Transverse colon (tissue), 4 donors: Measurements from ENCODE around the gene MMP25. TPM values are rescaled to one million over a fixed set of nuclear protein-coding genes. Genes with fewer than 3 reads are reported as not detected.

Experiments used
- DNase-seq: peaks from one replicate; pipeline ENCODE4 v3.0.0-alpha.2; 2019
- H3K27ac ChIP-seq, 4 donors: fragments of 200-600 bp; sonication (generic); 2 replicates each; pipeline ENCODE4 v1.5.1; 2016 to 2018; ENCODE audit warnings: inconsistent platforms in 4 of 4
- H3K27me3 ChIP-seq: fragments of 200-600 bp; sonication (generic); 2 replicates; pipeline ENCODE4 v1.5.1; 2017; ENCODE audit warnings: inconsistent platforms
- H3K36me3 ChIP-seq, 4 donors: fragments of 200-600 bp; sonication (generic); 2 replicates each; pipeline ENCODE4 v1.5.1; 2017 to 2019; ENCODE audit warnings: inconsistent platforms in 4 of 4
- H3K4me1 ChIP-seq, 4 donors: fragments of 200-600 bp; sonication (generic); 2 replicates each; pipeline ENCODE4 v1.5.1; 2017 to 2020; ENCODE audit warnings: inconsistent platforms in 4 of 4
- H3K4me3 ChIP-seq, 4 donors: fragments of 200-600 bp; sonication (generic); 1 replicate in 1 of 4; 2 replicates in 3 of 4; pipeline versions ENCODE4 v1.5.1 to v1.6.1; 2017 to 2019; ENCODE audit warnings: inconsistent platforms in 4 of 4
- H3K9me3 ChIP-seq, 2 donors: fragments of 200-600 bp; sonication (generic); 2 replicates each; pipeline ENCODE4 v1.5.1; 2017 to 2019; ENCODE audit warnings: inconsistent platforms in 2 of 2
- CTCF ChIP-seq, 5 experiments: fragments of 200-600 bp in 3 of 5; fragments of 450-650 bp in 2 of 5; sonication (generic) in 3 of 5; IDR thresholded peaks; 1 replicate in 2 of 5; 2 replicates in 3 of 5; pipeline ENCODE4 v1.5.1; 2016 to 2017; ENCODE audit warnings: antibody characterized with exemption in 5 of 5, inconsistent platforms in 3 of 5, mild to moderate bottlenecking in 2 of 5, moderate library complexity in 1 of 5
- EP300 ChIP-seq: sonication (generic); formaldehyde crosslinking; IDR thresholded peaks from one replicate; pipeline ENCODE4 v1.6.1; 2017; ENCODE audit warnings: antibody characterized with exemption, low read depth
- POLR2A ChIP-seq: fragments of 450-650 bp; IDR thresholded peaks from one replicate; pipeline ENCODE4 v1.6.1; 2016; ENCODE audit warnings: antibody characterized with exemption, mild to moderate bottlenecking, moderate library complexity
- POLR2AphosphoS5 ChIP-seq, 3 donors: sonication (generic); formaldehyde crosslinking; IDR thresholded peaks; one replicate each; pipeline ENCODE4 v1.6.1; 2016; ENCODE audit warnings: antibody characterized with exemption in 3 of 3
- WGBS, 2 donors: methylation state at CpG; one replicate each; pipeline ENCODE4 v1.1.5; 2018; ENCODE audit warnings: low coverage in 1 of 2; 5-methylcytosine and 5-hydroxymethylcytosine counted together
- in situ Hi-C, 4 donors: fragments of 200-750 bp; cut with MboI; loops; one replicate each; pipeline versions ENCODE4 v1.15.0 to v1.15.1; 2017; ENCODE audit warnings: low sequenced_read_pairs in 3 of 4, low pct_ligation_motif_present in 1 of 4, low pct_unique_long_range_greater_than_20kb in 1 of 4
- intact Hi-C: fragments of 100-400 bp; cut with DNase I; formaldehyde crosslinking; loops from one replicate; pipeline ENCODE4 v1.15.1; 2023; ENCODE audit warnings: low total_unique reads
- total RNA-seq, 4 donors: library from RNA; depleted of rRNA; stranded (reverse); fragments of >200 nt; gene quantifications; one replicate each; pipeline ENCODE4 v1.1.0, GENCODE V29; 2016

The MMP25 gene
- total RNA-seq, 4 donors from 2014 or later, result 1.6 to 9.4 (median 1.8) TPM; not detected in 1

- Histone ChIP-seq H3K36me3 (no peaks in the 10 kb centered on the region), H3K4me3 (no peak overlapping the region), H3K9me3 (no peaks in the 10 kb centered on the region), H3K4me1 (peaks cover 14 to 37% (median 26%) of the 10 kb centered on the region in 4 donors), H3K27me3 (peaks cover 39% of the 10 kb centered on the region), H3K27ac (no peak overlapping the region)
- intact Hi-C loops, result no loop called here
- DNase-seq, result no peak
- no peak for TF ChIP-seq POLR2AphosphoS5 (IDR thresholded peaks at IDR 0.05)
- no peak for TF ChIP-seq CTCF (IDR thresholded peaks at IDR 0.05)
- TF ChIP-seq POLR2A, result no peak
- TF ChIP-seq EP300, result no peak
- in situ Hi-C loops, result no loop called here
- 70% methylated on average over 19 of the region's 20 CpGs; no CpG with 5 or more reads in 1 of the 2 donors for WGBS, 2 donors
Observed at GRCh38 chr16:3017344-3017743, 29.0 kb upstream of the MMP25 start.

- Histone ChIP-seq H3K27me3 (peaks cover 32% of the 10 kb centered on the region), H3K9me3 (no peaks in the 10 kb centered on the region), H3K36me3 (no peaks in the 10 kb centered on the region), H3K4me3 (no peak within 1 kb of the TSS), H3K27ac (no peak within 1 kb of the TSS), H3K4me1 (peaks cover 20 to 38% (median 32%) of the 10 kb centered on the region in 4 donors)
- intact Hi-C loops, result no loop called here
- in situ Hi-C loops, result no loop called here
- 20% methylated on average over 32 of the region's 52 CpGs; no CpG with 5 or more reads in 1 of the 2 donors for WGBS, 2 donors
- peak; percentile 32 for DNase-seq
- TF ChIP-seq CTCF (IDR thresholded peaks at IDR 0.05) (no peak), POLR2AphosphoS5 (IDR thresholded peaks at IDR 0.05) (no peak), POLR2A (no peak), EP300 (no peak)
Observed at GRCh38 chr16:3017794-3018506, 28.4 kb upstream of the MMP25 start, which contains the start of gene CLDN6. Gene CLDN6, minus strand, starts transcription at chr16:3018183. Its CDS starts 2,162 bp downstream, at chr16:3016021.

GRCh38 chr16:3019594-3020246 lies 26.6 kb upstream of the MMP25 start:
- H3K27me3 ChIP-seq, result peaks cover 21% of the 10 kb centered on the region
- H3K27ac ChIP-seq, result peak overlapping the region; percentile 92 to 94 (median 93)
- 36% methylated on average over 37 of the region's 40 CpGs; no CpG with 5 or more reads in 1 of the 2 donors for WGBS, 2 donors
- DNase-seq, result no peak
- H3K4me1 ChIP-seq, result peaks cover 24 to 52% (median 43%) of the 10 kb centered on the region in 4 donors
- intact Hi-C loops, result no loop called here
- no peak for TF ChIP-seq CTCF (IDR thresholded peaks at IDR 0.05)
- no peak for TF ChIP-seq EP300
- TF ChIP-seq POLR2A, result no peak
- no peak for TF ChIP-seq POLR2AphosphoS5 (IDR thresholded peaks at IDR 0.05)
- H3K4me3 ChIP-seq, result peak overlapping the region; percentile 2 to 66 (median 52)
- no peaks in the 10 kb centered on the region for H3K9me3 ChIP-seq
- in situ Hi-C loops, result no loop called here
- no peaks in the 10 kb centered on the region for H3K36me3 ChIP-seq

DNA sequence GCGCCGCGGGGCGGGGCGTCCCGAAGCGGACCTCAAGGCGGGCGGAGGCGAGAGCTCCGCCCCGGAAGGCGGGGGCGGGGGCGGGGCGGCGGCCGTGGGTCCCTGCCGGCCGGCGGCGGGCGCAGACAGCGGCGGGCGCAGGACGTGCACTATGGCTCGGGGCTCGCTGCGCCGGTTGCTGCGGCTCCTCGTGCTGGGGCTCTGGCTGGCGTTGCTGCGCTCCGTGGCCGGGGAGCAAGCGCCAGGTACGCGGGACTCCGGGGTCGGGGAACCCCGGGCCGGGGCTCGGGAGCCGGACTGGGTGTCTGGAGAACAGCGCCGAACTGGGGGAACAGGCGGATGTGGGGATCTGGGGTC lies 26.1 kb upstream of the MMP25 start, which contains the start of gene TNFRSF12A:
TSS of gene TNFRSF12A (plus strand) at position 122 of the 357 bp plus-strand sequence. CDS start at position 152, 30 bp downstream.
- H3K27me3 ChIP-seq, result peaks cover 21% of the 10 kb centered on the region
- peak within 1 kb of the TSS; percentile 45 to 66 (median 54) for H3K4me3 ChIP-seq
- peaks cover 24 to 57% (median 45%) of the 10 kb centered on the region in 4 donors for H3K4me1 ChIP-seq
- H3K36me3 ChIP-seq, result no peaks in the 10 kb centered on the region
- 0% methylated on average over 4 of the region's 49 CpGs; no CpG with 5 or more reads in 1 of the 2 donors for whole genome bisulfite sequencing, 2 donors
- H3K9me3 ChIP-seq, result no peaks in the 10 kb centered on the region
- peak within 1 kb of the TSS; percentile 92 to 94 (median 93) for H3K27ac ChIP-seq
- intact Hi-C loops (no loop called here), in situ Hi-C loops (no loop called here)
- peak; percentile 83 for DNase-seq
- TF ChIP-seq CTCF (IDR thresholded peaks at IDR 0.05) (peak in 1 of 5 experiments; percentile 2), POLR2A (peak; percentile 80), POLR2AphosphoS5 (IDR thresholded peaks at IDR 0.05) (peak; percentile 85 to 95 (median 90)), EP300 (no peak)
